Measurements from ENCODE around the gene DLX3.

Gene DLX3

DNA sequence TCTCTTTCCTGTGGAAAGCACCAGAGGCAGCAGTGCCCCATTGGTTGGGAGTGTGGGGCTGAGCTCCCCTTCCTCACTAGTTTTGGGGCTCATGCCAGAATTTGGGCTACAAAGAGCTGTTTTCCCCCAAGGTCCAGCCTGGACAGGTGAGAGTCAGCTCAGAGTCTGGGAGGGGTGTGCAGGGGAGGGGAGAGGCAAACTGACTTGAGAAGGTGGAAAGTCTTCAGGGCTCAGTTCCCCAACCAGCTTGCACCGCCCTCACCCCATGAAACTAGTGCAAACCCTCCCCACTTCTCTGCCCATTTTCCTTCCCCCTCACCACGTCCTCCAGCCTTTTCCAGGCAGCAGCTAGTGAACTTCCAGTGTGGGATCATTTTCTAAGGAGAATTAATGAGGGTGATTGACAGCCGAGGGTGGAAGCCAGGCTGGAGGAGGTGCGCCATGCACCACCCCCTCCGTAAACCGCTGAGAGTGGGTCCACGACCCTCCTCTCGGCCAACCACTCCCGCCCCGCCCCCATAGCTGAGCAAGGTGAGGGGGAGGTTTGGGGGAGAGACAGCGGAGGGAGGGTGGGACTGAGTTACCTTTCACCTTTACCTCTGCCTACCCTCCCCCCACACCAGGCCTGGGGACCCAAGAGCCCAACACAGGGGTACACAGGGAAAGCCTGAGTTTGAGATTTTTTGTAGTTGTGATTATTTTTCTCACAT lies 32.3 kb downstream of the DLX3 start:
- no peak for DNase-seq (ENCODE audit: low read depth)
- H3K4me3 ChIP-seq (ENCODE audit: control insufficient read depth, low read depth, low read length) = no peak overlapping the region
- TF ChIP-seq, protein P1, sequence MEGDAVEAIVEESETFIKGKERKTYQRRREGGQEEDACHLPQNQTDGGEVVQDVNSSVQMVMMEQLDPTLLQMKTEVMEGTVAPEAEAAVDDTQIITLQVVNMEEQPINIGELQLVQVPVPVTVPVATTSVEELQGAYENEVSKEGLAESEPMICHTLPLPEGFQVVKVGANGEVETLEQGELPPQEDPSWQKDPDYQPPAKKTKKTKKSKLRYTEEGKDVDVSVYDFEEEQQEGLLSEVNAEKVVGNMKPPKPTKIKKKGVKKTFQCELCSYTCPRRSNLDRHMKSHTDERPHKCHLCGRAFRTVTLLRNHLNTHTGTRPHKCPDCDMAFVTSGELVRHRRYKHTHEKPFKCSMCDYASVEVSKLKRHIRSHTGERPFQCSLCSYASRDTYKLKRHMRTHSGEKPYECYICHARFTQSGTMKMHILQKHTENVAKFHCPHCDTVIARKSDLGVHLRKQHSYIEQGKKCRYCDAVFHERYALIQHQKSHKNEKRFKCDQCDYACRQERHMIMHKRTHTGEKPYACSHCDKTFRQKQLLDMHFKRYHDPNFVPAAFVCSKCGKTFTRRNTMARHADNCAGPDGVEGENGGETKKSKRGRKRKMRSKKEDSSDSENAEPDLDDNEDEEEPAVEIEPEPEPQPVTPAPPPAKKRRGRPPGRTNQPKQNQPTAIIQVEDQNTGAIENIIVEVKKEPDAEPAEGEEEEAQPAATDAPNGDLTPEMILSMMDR (IDR thresholded peaks at IDR 0.05; ENCODE audit: control insufficient read depth, insufficient read depth, low read depth, low read length, missing control alignments) = no peak

DNA sequence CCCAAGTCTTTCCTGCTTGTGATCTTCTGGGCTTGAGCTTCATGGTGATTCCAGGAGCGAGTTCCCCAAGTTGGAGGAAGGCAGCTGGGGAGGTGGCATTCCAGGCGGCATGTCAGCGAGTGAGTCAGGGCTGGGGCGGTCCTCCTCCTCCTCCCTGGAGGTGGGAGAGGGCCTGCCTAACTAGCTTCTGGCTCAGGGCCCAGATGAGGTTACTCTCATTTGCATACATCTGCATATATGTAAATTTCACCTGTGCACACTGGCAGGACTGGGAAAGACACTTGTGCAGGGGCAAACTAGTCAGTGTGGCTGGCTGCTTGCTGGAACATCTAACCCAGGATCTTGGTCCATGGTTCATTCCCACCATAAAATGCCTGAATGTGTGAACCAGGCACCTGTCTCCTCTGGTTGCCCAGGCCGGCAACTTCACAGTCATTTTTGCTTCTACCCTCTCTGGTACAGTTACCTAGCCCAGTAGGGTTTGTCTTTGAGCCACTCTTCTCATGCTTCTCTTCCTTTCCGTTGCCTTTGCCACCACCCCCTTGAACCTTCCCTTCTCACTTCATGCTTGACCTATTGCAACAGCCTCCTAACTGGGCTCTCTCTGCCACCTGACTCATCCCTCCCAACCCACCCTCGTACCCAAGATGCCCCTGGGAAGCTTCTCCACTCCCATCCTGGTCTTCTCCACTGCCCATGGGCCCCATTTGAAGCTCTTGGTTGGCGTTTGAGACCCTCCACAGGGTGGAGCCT lies 35.7 kb downstream of the DLX3 start:
- H3K4me3 ChIP-seq (ENCODE audit: control insufficient read depth, low read depth, low read length) = no peak overlapping the region
- no peak for DNase-seq (ENCODE audit: low read depth)
- TF ChIP-seq, protein P1 (IDR thresholded peaks at IDR 0.05; ENCODE audit: control insufficient read depth, insufficient read depth, low read depth, low read length, missing control alignments) = no peak

DNA sequence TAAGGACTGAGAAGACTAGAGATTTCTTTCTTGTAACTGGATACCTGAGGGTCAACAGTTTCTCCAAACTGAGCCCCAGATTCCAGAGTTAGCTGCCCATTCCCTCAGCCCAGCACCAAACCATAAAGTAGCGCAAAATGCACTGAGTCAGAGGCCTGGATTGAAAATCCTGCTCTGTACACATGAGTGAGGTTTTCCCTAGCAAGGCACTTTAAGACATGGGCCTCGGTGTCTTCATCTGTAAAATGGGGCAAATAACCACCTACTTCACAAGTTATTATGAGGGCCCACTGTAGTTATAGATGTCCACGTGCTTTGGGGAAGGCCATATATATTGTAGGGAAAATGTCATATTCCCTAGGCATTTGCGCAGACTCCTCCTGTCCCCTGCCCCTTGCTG lies 36.3 kb downstream of the DLX3 start:
- H3K4me3 ChIP-seq (ENCODE audit: control insufficient read depth, low read depth, low read length) = no peak overlapping the region
- TF ChIP-seq, protein P1 (IDR thresholded peaks at IDR 0.05; ENCODE audit: control insufficient read depth, insufficient read depth, low read depth, low read length, missing control alignments) = no peak
- DNase-seq (ENCODE audit: low read depth) = no peak

DNA sequence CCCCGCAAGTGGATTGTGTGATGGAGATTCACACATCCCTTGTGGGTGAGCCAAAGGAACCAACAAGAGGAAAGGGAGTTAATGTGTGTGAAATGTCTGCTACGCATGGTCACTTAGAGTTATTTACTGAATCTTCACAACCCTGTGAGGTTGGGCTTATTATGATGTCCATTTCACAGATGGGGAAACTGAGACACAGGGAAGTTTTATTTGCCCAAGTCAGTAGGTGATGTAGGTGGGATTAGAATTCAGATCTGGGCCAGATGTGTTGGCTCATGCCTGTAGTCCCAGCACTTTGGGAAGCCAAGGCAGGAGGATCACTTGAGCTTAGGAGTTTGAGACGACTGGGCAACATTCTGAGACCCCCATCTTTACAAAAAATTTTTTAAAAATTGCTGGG lies 37.7 kb downstream of the DLX3 start:
- no peak for DNase-seq (ENCODE audit: low read depth)
- TF ChIP-seq, protein P1 (IDR thresholded peaks at IDR 0.05; ENCODE audit: control insufficient read depth, insufficient read depth, low read depth, low read length, missing control alignments) = no peak
- H3K4me3 ChIP-seq (ENCODE audit: control insufficient read depth, low read depth, low read length) = no peak overlapping the region

DNA sequence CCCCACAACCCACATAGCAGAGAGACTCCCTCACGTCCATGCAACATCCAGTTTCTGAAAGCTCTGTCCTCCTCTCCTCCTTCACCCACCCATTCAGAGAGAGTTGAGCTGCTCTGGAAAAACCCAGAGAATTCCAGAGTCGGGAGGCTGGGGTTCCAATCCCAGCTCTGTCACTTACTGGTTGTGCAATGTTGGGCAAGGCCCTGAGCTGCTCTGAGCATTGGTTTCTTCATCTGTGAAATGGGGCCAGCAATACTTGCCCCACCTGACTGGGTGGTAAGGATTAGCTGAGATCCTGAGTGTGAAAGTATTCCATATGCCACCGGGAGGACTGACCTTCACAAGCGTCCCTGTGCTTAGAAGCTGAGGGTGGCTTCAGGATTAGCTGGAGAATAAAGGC lies 38.2 kb downstream of the DLX3 start:
- TF ChIP-seq, protein P1 (IDR thresholded peaks at IDR 0.05; ENCODE audit: control insufficient read depth, insufficient read depth, low read depth, low read length, missing control alignments) = no peak
- no peak overlapping the region for H3K4me3 ChIP-seq (ENCODE audit: control insufficient read depth, low read depth, low read length)
- no peak for DNase-seq (ENCODE audit: low read depth)

DNA sequence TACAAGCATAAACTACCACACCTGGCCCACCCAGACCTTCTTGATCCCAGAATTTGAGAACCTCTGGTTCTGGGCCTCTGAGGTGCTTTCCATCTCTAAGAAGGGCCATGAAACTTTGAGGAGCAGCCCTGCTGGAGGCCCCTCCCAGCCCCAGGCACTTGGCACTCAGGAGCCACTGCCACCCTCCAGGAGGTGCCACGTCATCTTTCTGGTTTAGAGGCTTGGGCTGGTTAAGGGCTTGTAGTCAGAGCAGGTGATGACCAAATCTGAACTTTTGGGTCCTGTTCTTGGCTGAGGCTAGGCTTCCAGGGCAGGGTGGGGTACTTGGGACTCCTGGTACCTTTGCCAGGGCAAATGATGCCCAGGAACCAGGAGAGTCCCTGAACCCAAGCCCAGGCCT lies 39.9 kb downstream of the DLX3 start:
- H3K4me3 ChIP-seq (ENCODE audit: control insufficient read depth, low read depth, low read length) = no peak overlapping the region
- TF ChIP-seq, protein P1 (IDR thresholded peaks at IDR 0.05; ENCODE audit: control insufficient read depth, insufficient read depth, low read depth, low read length, missing control alignments) = no peak
- no peak for DNase-seq (ENCODE audit: low read depth)

Measured in AG09309 (cell line).